HTR-8/SVneo (cell line): ENCODE data around the gene CNTN3.

Experiments
- DNase-seq: peaks from one replicate; pipeline ENCODE4 v3.0.0; 2011; ENCODE audit warnings: low spot score, mixed read lengths; ENCODE audit not compliant: insufficient read length
- FAIRE-seq: peaks from 2 replicates; lab custom pipeline; 2011; peaks lifted over from hg19 to GRCh38; lab: Jason Lieb, UNC

CNTN3 gene

DNA sequence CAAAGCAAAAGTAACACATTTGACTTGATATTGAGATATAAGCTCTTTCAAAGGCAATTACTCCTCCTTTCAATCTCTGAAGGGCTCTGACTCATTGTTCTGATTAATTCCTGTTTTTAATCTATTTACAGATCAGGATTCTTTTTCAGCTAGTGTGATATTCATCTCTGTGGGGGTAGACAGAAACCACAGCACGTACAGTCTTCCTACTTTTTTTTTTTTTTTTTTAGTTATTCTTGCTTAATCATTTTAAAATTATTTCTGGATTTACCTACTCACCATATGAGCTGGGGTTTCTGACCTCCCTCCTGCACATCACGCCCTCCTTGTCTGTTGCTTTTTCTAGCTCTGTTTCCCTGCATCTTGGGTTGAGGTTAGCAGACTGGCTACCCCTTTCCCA, 1.4 kb downstream of the CNTN3 start:
- DNase-seq = no peak
- FAIRE-seq = no peak

DNA sequence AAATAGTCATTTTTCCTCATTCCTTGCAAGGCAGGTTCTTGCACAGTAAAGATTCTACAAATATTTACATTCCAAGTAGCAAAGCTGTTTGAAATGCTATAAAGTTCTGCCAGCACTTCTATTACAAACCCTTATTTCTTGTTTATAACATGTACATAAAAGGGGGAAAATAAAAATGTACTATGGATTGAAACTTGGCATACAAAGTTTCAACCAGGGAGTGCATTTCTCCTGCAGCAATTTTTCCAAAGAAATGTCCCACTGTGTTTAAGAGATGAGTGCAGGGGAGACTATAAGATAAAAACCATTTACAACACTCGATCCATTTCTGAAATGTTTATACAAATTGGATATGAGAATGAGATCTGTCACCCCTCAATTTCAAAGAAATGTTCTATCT, 3.3 kb downstream of the CNTN3 start:
- FAIRE-seq = no peak
- DNase-seq = no peak

DNA sequence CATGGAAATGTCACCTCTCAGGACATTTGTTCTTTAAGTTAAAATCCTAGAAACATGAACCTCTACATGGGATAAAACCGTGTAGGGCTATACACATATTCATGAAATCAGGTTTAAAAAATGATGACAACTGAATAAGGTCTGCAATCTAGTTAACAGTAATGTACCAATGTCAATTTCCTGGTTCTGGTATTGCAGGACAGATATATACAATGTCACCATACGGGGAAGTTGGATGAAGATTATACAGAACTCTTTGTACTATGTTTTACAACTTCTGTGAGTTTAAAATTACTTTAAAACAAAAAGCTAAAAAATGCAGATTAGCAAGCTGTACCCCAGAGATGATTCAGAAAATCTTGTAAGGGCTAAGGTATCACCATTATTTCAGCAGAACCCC, 6.7 kb downstream of the CNTN3 start:
- no peak for FAIRE-seq

DNA sequence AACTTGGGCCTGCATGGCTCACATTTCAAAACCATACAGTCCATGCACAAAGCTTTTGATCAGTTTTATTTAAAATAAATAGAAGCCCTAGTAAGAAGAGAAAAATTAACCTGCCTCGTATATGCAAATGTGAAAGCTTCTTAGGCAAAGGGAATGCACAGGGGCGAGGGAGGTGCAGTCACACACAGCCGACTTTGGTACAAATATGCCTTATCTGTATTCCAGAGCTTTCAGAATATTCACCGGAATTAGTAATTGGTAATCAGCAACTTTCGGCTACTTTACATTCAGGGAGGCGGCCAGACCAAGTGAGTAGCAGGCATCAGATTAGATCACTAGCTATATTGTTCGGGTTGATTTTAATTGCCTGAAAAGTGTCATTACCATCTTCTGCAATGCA, 7.5 kb downstream of the CNTN3 start:
- FAIRE-seq = no peak
- no peak for DNase-seq

More for the DNA sequence above, 6.7 kb downstream of the CNTN3 start:
- DNase-seq = no peak

DNA sequence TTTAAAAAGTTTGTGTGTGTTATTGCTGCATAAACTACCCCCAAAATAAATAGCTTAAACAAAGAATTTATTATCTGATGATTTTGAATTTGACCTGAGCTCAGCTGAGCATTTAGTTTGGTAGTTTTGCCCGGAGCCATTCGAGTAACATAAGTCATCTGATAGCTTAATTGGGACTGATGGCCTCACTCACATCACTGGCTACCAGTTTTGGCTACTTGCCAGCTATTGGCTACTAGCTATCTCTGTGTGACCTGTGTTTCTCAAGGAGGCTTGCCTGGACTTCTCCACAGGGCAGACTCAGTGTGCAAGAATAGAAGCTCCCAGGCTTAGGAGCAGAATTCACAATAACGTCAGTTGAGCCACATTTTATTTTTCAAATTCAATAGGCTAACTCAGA, 9.0 kb downstream of the CNTN3 start:
- FAIRE-seq = no peak

DNA sequence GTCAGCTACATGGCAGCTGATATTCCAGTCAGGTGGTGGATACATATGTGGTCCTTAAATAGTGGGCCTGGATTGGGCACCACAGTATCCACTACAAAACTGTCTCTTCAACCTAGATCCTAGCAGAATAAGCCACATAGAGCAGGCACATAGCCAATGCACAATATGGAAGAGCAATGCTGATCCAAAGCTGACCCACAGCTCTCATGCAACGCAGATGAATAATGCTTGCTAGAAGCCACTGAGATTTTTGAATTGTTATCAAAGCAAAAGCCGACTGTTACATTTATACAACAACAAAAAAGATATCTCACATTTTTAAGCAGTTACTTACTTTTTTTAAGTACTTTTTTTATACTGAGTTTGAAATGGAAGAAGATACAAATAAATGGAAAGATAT, 11.2 kb downstream of the CNTN3 start:
- DNase-seq (no peak), FAIRE-seq (no peak)

More for the DNA sequence above, 9.0 kb downstream of the CNTN3 start:
- DNase-seq = no peak

DNA sequence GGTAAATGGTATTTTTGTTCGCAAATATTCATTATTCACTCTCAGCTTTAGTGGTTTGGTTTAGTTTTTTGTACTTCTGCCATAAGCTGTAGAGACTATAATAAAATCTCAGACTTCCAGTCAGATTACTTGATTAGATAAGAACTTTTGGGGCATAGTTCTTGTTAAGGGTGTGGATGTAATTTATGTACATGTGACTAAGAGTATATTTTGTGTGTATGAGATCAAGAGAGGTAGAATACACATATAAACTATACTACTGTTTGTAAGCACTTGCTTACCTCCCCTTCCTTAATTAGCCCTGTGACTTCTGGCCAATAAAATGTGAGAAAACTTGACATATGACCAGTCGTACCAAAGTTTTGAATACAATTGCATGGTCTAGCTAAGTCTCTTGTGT, 12.0 kb downstream of the CNTN3 start:
- FAIRE-seq (no peak), DNase-seq (no peak)

DNA sequence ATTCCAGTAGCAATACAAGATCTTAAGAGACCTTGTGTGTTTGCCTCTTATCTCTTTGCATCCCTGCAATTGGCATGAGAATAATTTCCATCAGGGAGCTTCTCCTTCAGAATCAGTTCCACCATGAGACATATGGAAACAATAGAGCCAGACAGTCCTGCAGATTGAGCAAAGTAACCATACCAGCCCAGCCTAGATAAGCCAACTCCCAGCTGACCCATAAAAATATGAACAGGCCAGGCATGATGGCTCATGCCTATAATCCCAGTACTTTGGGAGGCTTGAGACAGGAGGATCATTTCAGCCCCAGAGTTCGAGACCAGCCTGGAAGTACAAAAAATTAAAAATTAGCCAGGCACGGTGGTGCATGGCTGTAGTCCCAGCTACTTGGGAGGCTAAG, 12.7 kb downstream of the CNTN3 start:
- no peak for DNase-seq
- FAIRE-seq = no peak

DNA sequence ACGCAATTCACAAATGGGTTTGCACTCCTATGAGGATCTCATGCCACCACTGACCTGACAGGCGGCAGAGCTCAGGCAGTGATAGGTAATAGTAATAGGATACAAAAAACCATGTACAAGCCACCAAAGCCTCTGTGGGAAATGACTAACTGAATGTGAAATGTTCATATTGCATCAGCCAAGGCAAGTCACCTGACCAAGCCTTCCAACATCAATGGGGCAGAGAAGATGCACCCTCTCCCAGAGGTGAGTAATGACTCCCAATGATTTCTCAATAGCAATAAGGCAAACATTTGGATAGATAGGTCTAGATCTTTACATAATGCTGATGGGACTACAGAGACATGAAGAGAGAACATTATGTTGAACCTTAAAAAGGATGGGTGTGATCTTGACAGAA, 14.9 kb downstream of the CNTN3 start:
- no peak for FAIRE-seq

DNA sequence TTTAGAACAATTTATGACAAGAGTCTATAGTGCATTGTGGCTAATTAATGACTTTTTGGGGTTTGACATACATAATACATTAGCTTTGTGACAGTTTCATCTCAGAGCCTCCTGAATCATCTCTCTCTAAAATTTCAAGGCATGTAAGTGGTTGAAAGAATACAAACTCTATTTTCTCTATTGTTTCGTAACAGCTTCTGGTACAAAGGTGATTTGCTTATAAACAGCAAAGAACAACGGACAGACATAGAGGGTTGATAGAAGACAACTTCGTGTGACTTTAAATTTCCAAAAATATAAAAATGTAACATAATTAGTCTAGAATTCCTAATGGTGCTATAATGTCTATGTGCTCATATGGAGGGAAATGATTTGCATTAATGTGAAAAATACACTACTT, 21.3 kb downstream of the CNTN3 start:
- FAIRE-seq (no peak), DNase-seq (no peak)

More for the DNA sequence above, 14.9 kb downstream of the CNTN3 start:
- DNase-seq = no peak

DNA sequence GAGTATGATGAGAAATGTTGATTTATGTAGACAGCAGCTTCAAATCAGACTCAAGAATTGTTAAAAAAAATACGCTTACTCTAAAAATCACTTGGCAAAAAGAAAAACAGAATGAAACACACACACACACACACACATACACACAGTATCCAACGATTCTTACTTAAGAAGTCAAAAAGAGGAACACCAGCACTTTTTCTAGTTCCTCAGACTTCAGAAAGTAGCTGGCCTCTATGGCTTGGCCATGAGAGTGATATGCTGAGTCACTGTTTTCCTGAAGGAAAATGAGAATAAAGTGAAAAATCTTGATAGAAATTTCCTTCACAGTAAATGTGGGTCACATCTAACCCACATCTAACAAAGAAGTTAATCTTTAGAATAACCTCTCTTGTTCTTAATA, 22.1 kb downstream of the CNTN3 start:
- FAIRE-seq = no peak
- no peak for DNase-seq

DNA sequence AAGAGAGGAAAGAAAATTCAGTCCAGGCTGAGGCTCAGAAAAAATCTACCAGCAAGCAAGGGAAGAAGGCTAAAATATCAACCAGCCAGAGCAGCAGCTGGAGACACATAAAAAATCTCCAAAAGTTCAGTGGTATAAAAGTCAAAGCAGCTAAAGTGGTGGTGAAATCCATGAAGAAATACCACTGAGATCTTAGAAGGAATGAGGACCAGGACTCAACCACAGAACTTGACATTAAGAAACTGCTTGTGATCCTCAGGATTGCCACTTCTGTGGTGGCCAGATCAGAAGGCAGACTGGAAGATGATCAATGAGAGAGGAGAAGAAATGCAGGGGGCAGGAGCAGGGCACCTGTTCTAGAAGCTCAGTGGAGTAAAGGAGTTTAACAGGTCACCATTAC, 22.5 kb downstream of the CNTN3 start:
- DNase-seq (no peak), FAIRE-seq (no peak)

DNA sequence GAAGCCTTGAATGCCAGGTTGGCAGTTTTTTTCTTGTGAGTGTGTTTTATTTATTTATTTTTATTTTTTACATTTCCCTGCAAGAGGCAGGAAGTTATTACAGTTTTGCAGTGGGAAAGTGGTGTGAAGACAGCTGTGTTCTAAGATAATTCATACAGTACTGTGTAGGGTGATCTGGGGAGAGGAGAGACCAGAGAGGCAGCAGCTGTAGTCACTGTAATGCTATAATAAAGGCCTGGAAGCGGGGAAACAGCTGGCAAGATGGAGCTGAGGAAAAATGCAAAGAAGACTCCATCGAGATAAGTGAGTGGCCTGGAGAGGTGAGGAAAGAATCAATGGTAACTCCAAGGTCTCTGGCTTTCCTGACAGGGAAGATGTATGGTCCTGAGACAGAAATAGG, 23.1 kb downstream of the CNTN3 start:
- no peak for DNase-seq

DNA sequence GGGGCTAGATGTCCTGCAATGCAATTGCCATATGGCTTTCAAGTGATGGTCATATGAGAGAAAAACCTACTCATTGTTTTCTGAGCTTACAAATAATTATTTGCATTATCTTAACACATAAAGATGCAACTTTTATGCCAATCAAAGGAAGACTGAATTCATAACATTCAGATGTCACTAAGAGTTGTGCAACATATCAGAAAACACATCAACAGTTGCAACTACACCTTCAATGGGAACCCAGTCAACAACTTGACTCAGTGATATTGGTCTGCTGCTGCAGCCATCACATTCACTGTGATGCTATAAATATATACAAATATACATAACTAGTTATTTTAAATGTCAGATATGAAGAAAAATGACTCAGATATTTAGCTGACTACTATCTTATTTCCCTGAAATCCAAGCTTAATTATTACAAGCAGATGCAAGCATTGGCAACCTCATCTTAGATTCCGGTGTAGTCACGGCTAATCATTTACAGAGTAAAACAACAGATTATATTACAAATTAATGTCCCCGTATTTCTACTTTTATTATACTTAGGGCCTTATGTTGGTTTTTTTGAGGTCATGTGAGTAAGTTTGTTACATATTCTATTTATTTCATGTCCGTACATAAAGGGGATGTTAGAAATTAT, 23.7 kb downstream of the CNTN3 start:
- DNase-seq = no peak
- no peak for FAIRE-seq

More for the DNA sequence above, 23.1 kb downstream of the CNTN3 start:
- no peak for FAIRE-seq

DNA sequence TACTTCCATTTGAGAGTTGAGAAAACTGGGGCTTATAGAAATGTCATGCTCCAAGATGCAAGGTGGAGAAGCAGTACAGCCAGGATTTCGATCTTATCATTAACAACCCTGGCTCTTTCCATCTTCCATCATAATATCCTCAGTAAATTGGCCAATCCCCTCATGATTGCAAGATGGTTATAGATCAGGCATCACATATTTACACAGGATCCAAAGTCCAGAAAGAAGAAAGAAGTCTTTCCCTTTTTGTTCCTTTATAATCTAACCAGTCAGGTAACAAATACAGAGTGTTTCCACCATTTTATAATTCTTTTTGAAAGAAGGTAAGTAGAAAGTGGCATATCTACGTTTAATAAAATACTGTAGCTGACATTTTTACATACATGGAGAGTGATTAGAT, 29.7 kb downstream of the CNTN3 start:
- DNase-seq = no peak
- FAIRE-seq = no peak

DNA sequence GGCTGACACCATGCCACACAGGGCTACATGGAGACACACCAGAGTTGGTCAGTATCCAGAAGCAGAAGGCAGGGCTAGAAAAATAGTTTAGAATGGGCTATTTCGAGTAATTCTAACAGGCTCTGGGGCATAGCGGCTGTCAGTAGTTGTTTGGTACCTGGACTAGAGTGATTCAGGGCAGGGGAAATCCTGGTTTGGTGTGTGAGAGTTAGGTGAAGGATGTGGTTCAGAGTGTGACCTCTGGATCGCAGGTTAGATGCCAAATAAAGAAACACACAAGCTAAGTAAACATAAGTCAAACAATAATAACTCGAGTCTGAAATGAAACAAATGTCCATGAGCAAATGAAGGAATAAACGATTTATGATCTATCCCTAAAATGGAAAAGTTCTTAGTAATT, 31.5 kb downstream of the CNTN3 start:
- DNase-seq (no peak), FAIRE-seq (no peak)

DNA sequence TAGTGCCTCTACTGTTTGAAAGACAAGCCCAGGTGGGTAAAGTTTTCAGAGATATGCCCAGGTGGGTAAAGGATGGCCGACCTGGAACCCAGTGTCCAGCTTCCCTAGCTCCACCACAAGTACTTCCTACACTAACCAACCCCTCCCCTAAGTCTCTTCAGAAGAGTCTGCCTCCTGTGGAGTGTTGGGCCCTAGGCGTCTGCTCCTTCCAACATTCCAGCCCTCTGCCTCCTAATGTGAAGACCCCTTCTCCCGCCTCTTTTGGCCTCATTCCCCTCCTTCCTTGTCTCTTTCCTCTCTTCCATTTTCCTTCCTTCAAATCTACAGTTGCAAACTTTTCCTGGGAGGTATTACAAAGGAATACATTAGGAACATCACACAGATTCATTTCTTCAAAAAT, 38.6 kb downstream of the CNTN3 start:
- DNase-seq = no peak
- no peak for FAIRE-seq

DNA sequence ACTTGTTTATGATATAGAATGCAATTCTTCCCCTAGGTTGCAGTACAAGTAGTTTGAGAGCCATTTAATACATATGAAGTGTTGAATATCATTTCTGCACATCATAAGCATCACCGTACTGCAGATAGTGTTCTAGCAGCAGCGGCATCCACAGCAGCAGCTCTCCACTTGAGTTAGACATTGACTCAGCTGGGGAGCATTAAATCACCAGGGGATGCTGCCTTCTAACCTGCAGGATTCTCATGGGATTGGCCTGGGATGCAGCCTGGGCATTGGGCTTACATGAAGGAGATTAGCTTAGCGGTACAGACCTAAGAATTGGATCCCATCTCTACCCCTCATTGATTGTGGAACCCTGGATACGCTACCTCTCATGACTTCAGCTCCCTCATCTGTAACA, 43.3 kb downstream of the CNTN3 start:
- no peak for DNase-seq
- no peak for FAIRE-seq
